HCT116 (cell line): ENCODE data around the gene GFOD1. TPM values are rescaled to one million over a fixed set of nuclear protein-coding genes. Genes with fewer than 3 reads are reported as not detected.
A peak's percentile ranks its signal among the peaks of the same experiment; 100 is the strongest.

Experiments used
- ATAC-seq: fragments of 200-7000 bp; cut with Tn5 transposase; 2 replicates; pipeline ENCODE4 v1.9.1; 2020; ENCODE audit warnings: mild to moderate bottlenecking, moderate library complexity
- BruUV-seq: library from RNA; stranded (reverse); fragments of 400-500 nt; replicated peaks from 2 replicates; lab custom pipeline; 2021; lab: Mats Ljungman, UMichigan
- CTCF ChIA-PET: fragments of 300-600 bp; sonication (Branson Sonifier 250); formaldehyde crosslinking; loops from one replicate; lab custom pipeline; 2021; ENCODE audit warnings: antibody characterized with exemption; lab: Charles Lee
- POLR2A ChIA-PET: fragments of 300-600, 350-600 bp; sonication (Branson Sonifier 250); formaldehyde crosslinking; loops from one replicate; lab custom pipeline; 2021; ENCODE audit warnings: antibody characterized with exemption; lab: Charles Lee
- RAD21 ChIA-PET, 2 experiments: fragments of 300-600 bp; sonication (Branson Sonifier 250); formaldehyde crosslinking; loops; one replicate each; lab custom pipeline; 2023; ENCODE audit warnings: low total read pairs in 2 of 2; ENCODE audit not compliant: uncharacterized antibody in 2 of 2, unreplicated experiment in 2 of 2, low non-redundant PET in 1 of 2; lab: Charles Lee
- DNase-seq: peaks from one replicate; pipeline ENCODE4 v3.0.0-alpha.2; 2010; ENCODE audit warnings: low read depth, low spot score
- H2AFZ ChIP-seq: fragments of 200-600 bp; shearing (Covaris generic), sonication (generic); 2 replicates; pipeline ENCODE4 v1.6.1; 2017; ENCODE audit warnings: low read depth, mixed run types, mixed read lengths, antibody characterized with exemption, low read length; ENCODE audit not compliant: poor library complexity, severe bottlenecking
- H3K27ac ChIP-seq: 2 replicates; pipeline ENCODE4 v1.5.1; 2012; ENCODE audit warnings: low read depth, low read length
- H3K27me3 ChIP-seq: fragments of 200-600 bp; sonication (generic); 2 replicates; pipeline ENCODE4 v1.6.1; 2016; ENCODE audit warnings: mixed run types, low read length, mixed read lengths; ENCODE audit not compliant: insufficient read depth
- H3K36me3 ChIP-seq, 2 experiments: fragments of 200-500 bp in 1 of 2; fragments of 200-600 bp in 1 of 2; sonication (Bioruptor generic) in 1 of 2; sonication (generic) in 1 of 2; 2 replicates each; pipeline versions ENCODE4 v1.5.1 to v1.6.1; 2014 to 2016; ENCODE audit warnings: low read length in 2 of 2, inconsistent platforms in 1 of 2, mixed read lengths in 1 of 2, mixed run types in 1 of 2; ENCODE audit not compliant: insufficient read depth in 2 of 2, control insufficient read depth in 1 of 2
- H3K4me1 ChIP-seq, 2 experiments: fragments of 200-600 bp in 1 of 2; sonication (generic) in 1 of 2; 2 replicates each; pipeline versions ENCODE4 v1.5.1 to v1.6.1; 2012 to 2017; ENCODE audit warnings: low read length in 2 of 2, inconsistent platforms in 1 of 2, mild to moderate bottlenecking in 1 of 2, mixed read lengths in 1 of 2, mixed run types in 1 of 2, moderate library complexity in 1 of 2; ENCODE audit not compliant: insufficient read depth in 2 of 2, control insufficient read depth in 1 of 2
- H3K4me2 ChIP-seq: fragments of 200-600 bp; sonication (generic); 2 replicates; pipeline ENCODE4 v1.6.1; 2017; ENCODE audit warnings: mixed run types, low read length, mixed read lengths
- H3K4me3 ChIP-seq, 2 experiments: fragments of 200-600 bp in 1 of 2; sonication (generic) in 1 of 2; replicated peaks in 1 of 2; 2 replicates each; pipeline ENCODE4 v1.5.1; 2011 to 2016; ENCODE audit warnings: low read length in 2 of 2, control low read depth in 1 of 2, low read depth in 1 of 2, mild to moderate bottlenecking in 1 of 2, mixed read lengths in 1 of 2, mixed run types in 1 of 2
- H3K79me2 ChIP-seq: fragments of 200-600 bp; sonication (generic); 2 replicates; pipeline ENCODE4 v1.6.1; 2017; ENCODE audit warnings: mild to moderate bottlenecking, mixed run types, low read length, moderate library complexity, mixed read lengths; ENCODE audit not compliant: insufficient read depth
- H3K9ac ChIP-seq: fragments of 200-600 bp; sonication (generic); 2 replicates; pipeline ENCODE4 v1.6.1; 2016; ENCODE audit warnings: low read length, mixed read lengths
- H3K9me2 ChIP-seq: fragments of 200-600 bp; sonication (generic), shearing (Covaris generic); 2 replicates; pipeline ENCODE4 v1.6.1; 2017; ENCODE audit warnings: mixed run types, mild to moderate bottlenecking, moderate library complexity; ENCODE audit not compliant: insufficient read depth
- H3K9me3 ChIP-seq, 2 experiments: fragments of 200-500 bp in 1 of 2; fragments of 200-600 bp in 1 of 2; sonication (Bioruptor generic) in 1 of 2; sonication (generic) in 1 of 2; 2 replicates each; pipeline ENCODE4 v1.6.1; 2014 to 2017; ENCODE audit warnings: low read length in 2 of 2, mixed read lengths in 2 of 2, inconsistent platforms in 1 of 2, low read depth in 1 of 2, mild to moderate bottlenecking in 1 of 2, mixed run types in 1 of 2, moderate library complexity in 1 of 2; ENCODE audit not compliant: control insufficient read depth in 1 of 2, insufficient read depth in 1 of 2
- H4K20me1 ChIP-seq: fragments of 200-600 bp; sonication (generic), shearing (Covaris generic); 2 replicates; pipeline ENCODE4 v1.6.1; 2017; ENCODE audit warnings: mixed run types, mild to moderate bottlenecking, moderate library complexity; ENCODE audit not compliant: insufficient read depth
- CBX3 ChIP-seq: IDR thresholded peaks from 2 replicates; pipeline ENCODE4 v1.6.1; 2012; ENCODE audit warnings: low read depth
- FOSL1 ChIP-seq: IDR thresholded peaks from 2 replicates; pipeline ENCODE4 v1.6.1; 2012; ENCODE audit warnings: low read depth
- JUND ChIP-seq: IDR thresholded peaks from 2 replicates; pipeline ENCODE4 v1.6.1; 2012
- POLR2A ChIP-seq: IDR thresholded peaks from 2 replicates; pipeline ENCODE4 v1.7.0; 2011; ENCODE audit warnings: borderline replicate concordance; ENCODE audit not compliant: insufficient read depth, insufficient read length; ENCODE audit errors: extremely low read depth
- POLR2AphosphoS5 ChIP-seq: IDR thresholded peaks from 2 replicates; pipeline ENCODE4 v1.6.1; 2011; ENCODE audit warnings: mild to moderate bottlenecking, low read depth, low read length, moderate library complexity
- TCF7L2 ChIP-seq: IDR thresholded peaks from 2 replicates; pipeline ENCODE4 v1.7.0; 2011; ENCODE audit warnings: borderline replicate concordance, inconsistent platforms; ENCODE audit not compliant: insufficient read depth, insufficient read length; ENCODE audit errors: extremely low read depth
- ZFX ChIP-seq: fragments of 450-650 bp; IDR thresholded peaks from 2 replicates; pipeline ENCODE4 v1.6.1; 2017
- ZNF274 ChIP-seq: fragments of 200-500 bp; sonication (Bioruptor generic); IDR thresholded peaks from 2 replicates; pipeline ENCODE4 v1.6.1; 2014; ENCODE audit warnings: mild to moderate bottlenecking, low read depth, low read length, inconsistent platforms
- intact Hi-C: fragments of 100-400 bp; cut with micrococcal nuclease; formaldehyde crosslinking; loops from 2 replicates; pipeline ENCODE4 v1.10.0; 2022
- total RNA-seq: library from RNA; stranded (reverse); gene quantifications from one replicate; pipeline ENCODE4 v1.2.1, GENCODE V29; 2021; ENCODE audit not compliant: unreplicated experiment
- TF ChIP-seq, protein P1 (sequence below): IDR thresholded peaks from 2 replicates; pipeline ENCODE4 v1.6.1; 2012

Gene GFOD1
- total RNA-seq, 1 experiment from 2014 or later = 3.8 TPM

DNA sequence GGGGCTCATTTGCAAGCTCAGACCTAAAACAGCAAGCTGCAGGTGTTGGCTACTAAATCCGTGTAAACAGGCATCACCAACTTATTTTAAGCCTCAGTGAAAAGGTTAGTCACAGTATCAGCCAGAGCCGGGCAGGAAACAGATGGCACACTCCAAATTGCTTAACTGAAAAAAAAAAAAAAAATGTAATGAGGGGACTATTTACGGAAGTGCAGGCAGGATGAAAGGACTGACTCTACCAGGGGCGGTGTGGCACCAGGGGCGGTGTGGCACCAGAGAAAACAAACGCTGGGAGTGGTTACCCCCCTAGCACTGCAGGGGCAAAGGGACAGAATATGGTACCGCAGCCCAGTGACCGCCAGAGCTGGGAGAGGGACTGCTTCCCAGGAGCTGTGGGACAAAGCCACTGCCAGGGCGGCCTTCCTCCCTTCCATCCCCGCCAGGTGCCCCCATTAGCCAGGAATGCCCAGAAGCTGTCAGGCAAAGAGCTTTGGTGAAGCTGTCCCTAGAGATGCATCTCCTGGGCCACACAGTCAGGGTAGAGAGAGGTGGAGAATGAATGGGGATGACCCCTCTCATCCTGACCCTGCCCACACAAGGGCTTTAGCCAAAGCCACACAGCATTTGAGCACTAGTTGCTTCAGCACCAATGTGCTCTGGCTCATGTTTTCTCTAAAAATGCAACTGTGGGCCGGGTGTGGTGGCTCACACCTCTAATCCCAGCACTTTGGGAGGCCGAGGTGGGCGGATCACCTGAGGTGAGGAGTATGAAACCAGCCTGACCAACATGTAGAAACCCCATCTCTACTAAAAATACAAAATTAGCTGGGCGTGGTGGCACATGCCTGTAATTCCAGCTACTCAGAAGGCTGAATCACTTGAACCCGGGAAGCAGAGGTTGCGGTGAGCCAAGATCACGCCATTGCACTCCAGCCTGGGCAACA lies 39.6 kb upstream of the GFOD1 start:
- H3K9me3 ChIP-seq = no peaks in the 10 kb centered on the region
- intact Hi-C loops = no loop called here
- no peak for TF ChIP-seq ZFX
- TF ChIP-seq JUND = no peak
- no peak for TF ChIP-seq FOSL1
- TF ChIP-seq TCF7L2 = no peak
- TF ChIP-seq, all 23 proteins: peak for 0
- H2AFZ ChIP-seq = no peak overlapping the region
- no peak overlapping the region for H3K4me3 ChIP-seq
- ATAC-seq = peak; percentile 38; the same call in 1 of the 2 replicates
- H3K27me3 ChIP-seq = no peaks in the 10 kb centered on the region
- H3K36me3 ChIP-seq = no peaks in the 10 kb centered on the region
- no TSS peak for BruUV-seq
- ChIA-PET CTCF (no interaction called here), POLR2A (no interaction called here), RAD21 (no interaction called here)
- H3K4me1 ChIP-seq = peaks cover 4 to 10% of the 10 kb centered on the region in 2 experiments; a peak in 2 of 4 replicates
- H3K79me2 ChIP-seq = no peaks in the 10 kb centered on the region
- no peak for DNase-seq
- H3K4me2 ChIP-seq = peak overlapping the region; percentile 33
- no peaks in the 10 kb centered on the region for H3K9me2 ChIP-seq
- H3K9ac ChIP-seq = no peak overlapping the region
- no peaks in the 10 kb centered on the region for H4K20me1 ChIP-seq
- no peak overlapping the region for H3K27ac ChIP-seq

DNA sequence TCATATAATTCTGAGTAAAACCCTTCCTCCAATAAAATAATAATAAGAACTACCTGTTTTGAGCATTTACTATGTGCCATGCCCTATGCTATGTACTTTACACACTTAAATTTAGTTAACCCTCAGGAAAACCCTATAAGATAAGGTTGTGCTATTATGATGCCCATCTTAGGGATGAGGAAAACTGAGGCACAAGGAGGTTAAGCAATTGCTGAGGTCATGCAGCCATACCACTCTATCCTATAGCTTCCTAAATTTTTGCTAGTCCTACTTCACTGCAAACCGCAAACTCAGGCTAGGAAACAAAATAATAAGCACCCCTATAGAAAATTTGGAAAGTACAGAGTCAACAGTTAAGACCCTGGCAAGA lies 38.9 kb upstream of the GFOD1 start:
- ATAC-seq (no peak), DNase-seq (no peak)
- Histone ChIP-seq H3K27ac (no peak overlapping the region), H3K9me2 (no peaks in the 10 kb centered on the region), H4K20me1 (no peaks in the 10 kb centered on the region), H3K4me2 (no peak overlapping the region), H2AFZ (no peak overlapping the region), H3K79me2 (no peaks in the 10 kb centered on the region), H3K9ac (no peak overlapping the region), H3K36me3 (no peaks in the 10 kb centered on the region), H3K27me3 (no peaks in the 10 kb centered on the region), H3K9me3 (no peaks in the 10 kb centered on the region), H3K4me3 (no peak overlapping the region), H3K4me1 (peaks cover 4 to 10% of the 10 kb centered on the region in 2 experiments; a peak in 2 of 4 replicates)
- no peak for TF ChIP-seq FOSL1
- TF ChIP-seq POLR2AphosphoS5 = no peak
- TF ChIP-seq JUND = no peak
- TF ChIP-seq, protein P1, sequence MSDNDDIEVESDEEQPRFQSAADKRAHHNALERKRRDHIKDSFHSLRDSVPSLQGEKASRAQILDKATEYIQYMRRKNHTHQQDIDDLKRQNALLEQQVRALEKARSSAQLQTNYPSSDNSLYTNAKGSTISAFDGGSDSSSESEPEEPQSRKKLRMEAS = no peak
- TF ChIP-seq CBX3 = no peak
- TF ChIP-seq TCF7L2 = no peak
- TF ChIP-seq ZNF274 = no peak
- TF ChIP-seq POLR2A = no peak
- intact Hi-C loops = no loop called here
- BruUV-seq = no TSS peak
- POLR2A ChIA-PET = no interaction called here
- CTCF ChIA-PET = no interaction called here
- RAD21 ChIA-PET = no interaction called here
